ENCODE results near the gene SPPL3.

SPPL3 gene

DNA sequence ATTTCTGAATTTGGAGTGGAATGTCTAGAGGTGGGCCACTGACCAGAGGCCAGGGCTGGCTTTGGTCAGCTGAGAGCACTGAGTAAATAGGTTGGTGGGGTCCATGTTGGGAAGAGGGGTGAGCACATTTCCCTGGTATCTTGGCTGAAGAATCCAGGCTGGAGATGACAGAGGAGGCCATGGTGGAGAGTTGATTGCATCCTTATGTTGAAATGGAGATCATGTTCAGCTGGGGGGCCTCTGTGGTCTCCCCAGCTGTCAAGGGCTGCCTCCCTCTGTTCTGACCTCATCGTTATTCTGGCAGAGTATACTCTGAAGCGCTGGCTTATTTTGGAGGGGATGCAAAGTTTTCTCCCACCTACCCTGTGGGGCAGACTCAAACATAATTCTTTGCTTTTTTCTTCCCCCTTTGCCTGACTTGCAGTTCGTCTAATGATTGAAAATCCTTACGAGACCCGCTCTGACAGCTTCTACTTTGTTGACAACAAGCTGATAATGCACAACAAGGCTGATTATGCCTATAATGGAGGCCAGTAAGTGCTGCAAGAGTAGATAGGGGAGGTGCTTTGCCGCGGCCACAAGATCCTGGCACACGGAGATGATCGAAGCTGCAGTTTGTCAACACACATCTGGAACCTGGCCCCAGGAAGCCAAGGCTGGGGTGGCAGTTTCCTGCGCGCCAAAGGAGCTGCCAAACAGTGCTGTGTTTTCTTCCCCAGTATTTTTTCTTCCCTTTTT, 184.5 kb downstream of the SPPL3 start:
- no peak for DNase-seq

DNA sequence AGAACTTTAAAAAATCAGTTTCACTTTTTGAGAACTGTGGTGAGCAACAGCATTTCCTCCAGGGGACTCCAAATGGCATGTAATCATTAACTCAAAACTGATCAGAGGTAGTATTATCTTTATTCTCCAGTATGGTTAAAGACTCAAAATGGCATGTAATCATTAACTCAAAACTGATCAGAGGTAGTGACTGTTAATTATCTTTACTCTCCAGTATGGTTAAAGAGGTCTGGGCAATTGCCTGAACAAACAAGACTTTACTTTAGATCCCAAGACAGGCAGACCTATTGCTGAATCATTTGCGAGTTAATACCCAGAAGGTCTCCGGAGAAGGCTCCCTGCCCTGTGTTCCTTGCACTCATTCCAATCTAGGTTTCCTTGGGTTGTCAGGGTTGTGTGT, 185.1 kb downstream of the SPPL3 start:
- no peak for DNase-seq

DNA sequence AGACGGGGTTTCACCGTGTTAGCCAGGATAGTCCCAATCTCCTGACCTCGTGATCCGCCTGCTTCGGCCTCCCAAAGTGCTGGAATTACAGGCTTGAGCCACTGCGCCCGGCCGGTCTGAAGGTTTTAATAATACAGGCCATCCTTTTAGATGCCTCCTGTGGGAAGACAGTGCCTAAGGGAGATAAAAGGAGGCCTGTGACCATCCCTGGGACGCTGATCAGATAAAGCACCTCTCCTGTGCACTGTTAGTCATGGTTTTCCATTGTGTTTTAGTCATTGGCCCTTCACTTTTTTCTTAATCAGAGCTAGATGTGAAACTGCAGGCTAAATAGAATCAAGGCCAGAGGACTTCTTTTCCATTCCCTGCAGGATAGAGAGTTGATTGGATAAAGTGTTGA, 186.1 kb downstream of the SPPL3 start:
- no peak for DNase-seq

DNA sequence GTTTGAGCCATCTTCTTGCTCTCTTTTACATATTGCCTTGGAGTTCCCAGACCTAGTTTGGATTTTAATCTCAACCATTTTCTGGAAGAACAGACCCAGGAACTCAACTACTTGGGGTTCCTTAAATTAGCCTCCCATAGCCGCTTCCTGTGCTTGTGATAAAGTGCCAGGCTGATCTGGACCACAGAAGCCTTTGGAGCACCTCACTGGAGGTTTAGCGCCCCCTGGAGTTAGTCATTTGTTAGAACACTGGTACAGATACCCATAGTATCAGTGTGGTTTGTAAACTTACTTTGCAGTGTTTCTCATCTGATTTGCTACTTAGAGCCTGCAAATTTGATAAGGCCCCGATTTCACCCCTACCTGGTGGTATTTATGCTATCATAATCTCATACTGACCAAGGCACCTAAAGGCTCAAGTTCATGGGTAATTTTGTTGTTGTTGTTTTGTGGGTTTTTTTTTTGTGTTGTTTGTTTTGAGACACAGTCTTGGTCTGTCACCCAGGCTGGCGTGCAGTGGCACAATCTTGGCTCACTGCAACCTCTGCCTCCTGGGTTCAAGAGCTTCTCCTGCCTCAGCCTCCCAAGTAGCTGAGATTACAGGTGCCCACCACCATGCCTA, 190.2 kb downstream of the SPPL3 start:
- peak; percentile 55 for DNase-seq

DNA sequence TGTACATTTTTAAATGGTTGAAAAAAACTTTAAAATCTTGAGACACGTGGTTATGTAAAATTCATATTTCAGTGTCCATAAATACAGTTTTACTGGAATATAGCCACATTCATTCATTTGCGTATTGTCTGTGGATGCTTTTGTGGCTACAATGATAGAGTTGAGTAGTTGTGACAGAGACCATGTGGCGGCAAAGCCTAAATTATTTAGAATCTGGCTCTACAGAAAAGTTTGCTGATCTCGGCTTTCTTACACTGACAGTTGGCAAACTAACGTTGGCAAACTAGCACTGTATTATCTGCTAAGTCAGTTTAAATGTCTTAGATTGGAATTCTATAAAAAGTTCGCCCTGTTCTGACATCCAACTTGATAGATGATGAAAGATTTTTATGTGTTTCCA, 191.5 kb downstream of the SPPL3 start:
- DNase-seq, result no peak
